KMS-11 (cell line): Measurements from ENCODE around the gene MIPOL1.

Experiments used
- H2AFZ ChIP-seq: fragments of 200-600 bp; sonication (generic); 2 replicates; pipeline ENCODE4 v1.6.1; 2016; ENCODE audit warnings: antibody characterized with exemption, mixed run types, low read depth
- H3K27ac ChIP-seq: fragments of 200-600 bp; sonication (generic); 2 replicates; pipeline ENCODE4 v1.6.1; 2016; ENCODE audit warnings: mild to moderate bottlenecking, mixed run types
- H3K27me3 ChIP-seq: fragments of 200-600 bp; sonication (generic); 2 replicates; pipeline ENCODE4 v1.6.1; 2017; ENCODE audit warnings: mild to moderate bottlenecking, low read depth, mixed run types, moderate library complexity; ENCODE audit not compliant: insufficient read depth
- H3K36me3 ChIP-seq: fragments of 200-600 bp; sonication (generic); 2 replicates; pipeline ENCODE4 v1.6.1; 2017; ENCODE audit warnings: mild to moderate bottlenecking, mixed run types; ENCODE audit not compliant: insufficient read depth
- H3K4me1 ChIP-seq: fragments of 200-600 bp; sonication (generic); 2 replicates; pipeline ENCODE4 v1.6.1; 2016; ENCODE audit warnings: mild to moderate bottlenecking, low read depth, mixed run types; ENCODE audit not compliant: poor library complexity, severe bottlenecking
- H3K4me2 ChIP-seq: fragments of 200-600 bp; sonication (generic); 2 replicates; pipeline ENCODE4 v1.7.0; 2016; ENCODE audit warnings: mild to moderate bottlenecking, mixed run types
- H3K4me3 ChIP-seq: fragments of 200-600 bp; sonication (generic); IDR thresholded peaks from 2 replicates; pipeline ENCODE4 v1.6.1; 2017; ENCODE audit warnings: low read depth, low read length, mixed read lengths; ENCODE audit not compliant: insufficient read depth
- H3K79me2 ChIP-seq: fragments of 200-600 bp; sonication (generic); 2 replicates; pipeline ENCODE4 v1.6.1; 2016; ENCODE audit warnings: low read depth, mixed run types; ENCODE audit not compliant: insufficient read depth
- H3K9ac ChIP-seq: fragments of 200-600 bp; sonication (generic); 2 replicates; pipeline ENCODE4 v1.6.1; 2016; ENCODE audit warnings: mild to moderate bottlenecking, mixed run types
- H4K20me1 ChIP-seq: fragments of 200-600 bp; sonication (generic); 2 replicates; pipeline ENCODE4 v1.6.1; 2016; ENCODE audit warnings: mild to moderate bottlenecking, mixed run types; ENCODE audit not compliant: insufficient read depth
- CTCF ChIP-seq: fragments of 200-600 bp; sonication (generic); conservative IDR thresholded peaks from 2 replicates; pipeline ENCODE4 v1.6.1; 2017; ENCODE audit warnings: low read depth, mild to moderate bottlenecking, antibody characterized with exemption, low read length, moderate library complexity, mixed read lengths

MIPOL1 gene

GRCh38 chr14:37464192-37464858, 266.6 kb downstream of the MIPOL1 start:
- H3K9ac ChIP-seq, result no peak overlapping the region
- TF ChIP-seq CTCF, result no peak
- no peaks in the 10 kb centered on the region for H3K79me2 ChIP-seq
- no peaks in the 10 kb centered on the region for H4K20me1 ChIP-seq
- no peaks in the 10 kb centered on the region for H3K27me3 ChIP-seq
- no peaks in the 10 kb centered on the region for H3K36me3 ChIP-seq
- H3K4me3 ChIP-seq, result no peak overlapping the region
- H2AFZ ChIP-seq, result no peak overlapping the region
- H3K4me2 ChIP-seq, result no peak overlapping the region
- H3K4me1 ChIP-seq, result no peaks in the 10 kb centered on the region
- no peak overlapping the region for H3K27ac ChIP-seq

- no peaks in the 10 kb centered on the region for H3K4me1 ChIP-seq
- no peaks in the 10 kb centered on the region for H3K27me3 ChIP-seq
- no peak overlapping the region for H3K4me3 ChIP-seq
- no peak overlapping the region for H2AFZ ChIP-seq
- no peaks in the 10 kb centered on the region for H3K79me2 ChIP-seq
- TF ChIP-seq CTCF, result no peak
- H3K27ac ChIP-seq, result no peak overlapping the region
- H4K20me1 ChIP-seq, result no peaks in the 10 kb centered on the region
- H3K36me3 ChIP-seq, result no peaks in the 10 kb centered on the region
- H3K9ac ChIP-seq, result no peak overlapping the region
- H3K4me2 ChIP-seq, result no peak overlapping the region
Observed at GRCh38 chr14:37466003-37466622, 268.4 kb downstream of the MIPOL1 start.

GRCh38 chr14:37466623-37467088, 268.9 kb downstream of the MIPOL1 start:
- Histone ChIP-seq H3K79me2 (no peaks in the 10 kb centered on the region), H3K9ac (no peak overlapping the region), H3K27me3 (no peaks in the 10 kb centered on the region), H3K4me3 (no peak overlapping the region), H3K36me3 (no peaks in the 10 kb centered on the region), H2AFZ (no peak overlapping the region), H3K4me1 (no peaks in the 10 kb centered on the region), H3K27ac (no peak overlapping the region), H4K20me1 (no peaks in the 10 kb centered on the region), H3K4me2 (no peak overlapping the region)
- no peak for TF ChIP-seq CTCF

GRCh38 chr14:37469650-37470049, 271.9 kb downstream of the MIPOL1 start:
- Histone ChIP-seq H2AFZ (no peak overlapping the region), H3K27me3 (no peaks in the 10 kb centered on the region), H3K4me2 (no peak overlapping the region), H4K20me1 (no peaks in the 10 kb centered on the region), H3K36me3 (no peaks in the 10 kb centered on the region), H3K9ac (no peak overlapping the region), H3K4me3 (no peak overlapping the region), H3K27ac (no peak overlapping the region), H3K79me2 (no peaks in the 10 kb centered on the region), H3K4me1 (no peaks in the 10 kb centered on the region)
- no peak for TF ChIP-seq CTCF
